Tibial nerve (tissue), 3 donors: Measurements from ENCODE around the gene RASSF1.

Source experiments
- CTCF ChIP-seq, 5 experiments: fragments of 200-600 bp in 3 of 5; fragments of 450-650 bp in 2 of 5; sonication (generic) in 3 of 5; IDR thresholded peaks; one replicate each; pipeline ENCODE4 v1.5.1; 2016 to 2019; ENCODE audit warnings: antibody characterized with exemption in 5 of 5, mild to moderate bottlenecking in 3 of 5, moderate library complexity in 2 of 5
- POLR2A ChIP-seq, 2 donors: fragments of 450-650 bp; IDR thresholded peaks; one replicate each; pipeline ENCODE4 v1.6.1; 2017; ENCODE audit warnings: antibody characterized with exemption in 2 of 2, mild to moderate bottlenecking in 2 of 2, moderate library complexity in 2 of 2

GRCh38 chr3:50303013-50303815 is 37.4 kb downstream of the RASSF1 start, which contains the start of gene HYAL1:
- peak in 1 of 2 donors; percentile 49 for TF ChIP-seq POLR2A (IDR thresholded peaks at IDR 0.05)
- peak in 1 of 5 experiments; percentile 16 for TF ChIP-seq CTCF (IDR thresholded peaks at IDR 0.05)
